NCI-H446 treated with DMSO at 0.1 percent for 48 hours (cell line): Measurements from ENCODE around the gene WDR7.
A peak's percentile ranks its signal among the peaks of the same experiment; 100 is the strongest.
"Not testable (repeated sequence)": the region's sequence is repeated elsewhere in the genome, so short reads cannot be mapped to it uniquely, and the experiment has no call there.

Experiments used
- DNase-seq: peaks from one replicate; lab custom pipeline; 2025; lab: John Stamatoyannopoulos, UW

Gene WDR7

DNA sequence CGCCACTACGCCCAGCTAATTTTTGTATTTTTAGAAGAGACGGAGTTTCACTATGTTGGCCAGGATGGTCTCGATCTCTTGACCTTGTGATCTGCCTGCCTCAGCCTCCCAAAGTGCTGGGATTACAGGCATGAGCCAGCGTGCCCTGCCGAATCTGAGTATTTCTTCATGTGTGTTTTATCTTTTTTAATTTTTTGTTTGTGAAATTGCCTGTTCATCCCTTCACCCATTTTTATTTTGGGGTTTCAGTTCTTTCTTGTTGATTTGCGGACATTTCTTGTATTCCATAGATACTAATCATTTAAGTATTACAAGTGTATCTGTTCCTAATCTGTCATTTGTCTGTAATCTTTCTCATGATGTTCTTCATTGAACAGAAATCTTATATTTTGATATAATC lies 3.1 kb downstream of the WDR7 start:
- not testable (repeated sequence) for DNase-seq

DNA sequence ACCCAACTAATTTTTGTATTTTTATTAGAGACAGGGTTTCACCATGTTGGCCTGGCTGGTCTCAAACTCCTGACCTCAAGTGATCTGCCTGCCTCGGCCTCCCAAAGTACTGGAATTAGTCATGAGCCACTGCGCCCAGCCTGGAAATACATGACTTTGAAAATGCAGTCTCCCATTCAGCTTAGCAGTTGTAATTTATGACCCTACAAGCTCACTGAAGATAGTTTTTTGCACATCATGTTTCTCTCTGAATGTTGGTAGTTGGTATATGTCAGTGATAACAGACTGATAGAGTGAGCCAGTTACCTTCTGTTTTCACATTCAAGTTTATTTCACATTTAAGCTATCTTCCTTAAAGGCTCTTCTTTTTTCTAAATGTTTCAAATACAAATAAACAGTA lies 7.1 kb downstream of the WDR7 start:
- no peak for DNase-seq

DNA sequence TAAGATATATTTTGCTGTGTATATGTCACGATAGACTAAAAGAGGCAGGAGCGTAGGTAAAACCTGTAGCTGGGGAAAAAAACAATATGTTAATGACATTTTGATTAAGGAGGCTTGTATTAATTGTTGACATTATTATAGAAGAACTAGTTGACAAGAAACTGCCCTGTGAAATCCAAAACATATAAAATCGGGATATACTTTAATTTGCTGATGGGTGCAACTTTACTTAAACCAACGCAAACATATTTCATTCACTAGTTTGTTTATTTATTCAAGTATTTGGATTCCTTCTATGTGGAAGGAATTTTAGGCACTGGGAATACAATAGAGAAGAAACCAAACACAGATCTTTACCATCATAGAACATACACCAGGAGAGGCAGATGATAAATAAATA lies 8.0 kb downstream of the WDR7 start:
- DNase-seq = no peak

DNA sequence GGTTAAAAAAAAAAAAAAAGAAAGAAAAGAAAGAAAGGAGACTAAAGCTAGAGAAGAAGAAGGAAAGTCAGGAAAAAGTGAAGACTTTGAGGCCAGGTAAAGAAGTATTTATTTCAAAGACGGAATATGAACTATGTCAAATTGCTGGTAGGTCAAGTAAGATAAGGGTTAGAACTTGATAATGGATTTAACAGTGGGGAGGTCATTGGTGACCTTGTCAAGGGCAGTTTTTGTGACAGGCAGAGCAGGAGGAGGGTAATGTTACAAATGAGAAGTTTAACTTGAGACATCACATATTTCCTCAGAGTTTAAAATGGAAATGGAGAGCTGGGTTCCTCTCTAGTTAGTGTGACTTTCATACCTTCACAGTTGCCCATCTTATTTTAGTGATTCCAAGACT lies 9.5 kb downstream of the WDR7 start:
- DNase-seq = no peak

- no peak for DNase-seq
Observed at GRCh38 chr18:56661360-56662062, 10.4 kb downstream of the WDR7 start.

- no peak for DNase-seq
Observed at GRCh38 chr18:56662063-56662408, 10.9 kb downstream of the WDR7 start.

DNA sequence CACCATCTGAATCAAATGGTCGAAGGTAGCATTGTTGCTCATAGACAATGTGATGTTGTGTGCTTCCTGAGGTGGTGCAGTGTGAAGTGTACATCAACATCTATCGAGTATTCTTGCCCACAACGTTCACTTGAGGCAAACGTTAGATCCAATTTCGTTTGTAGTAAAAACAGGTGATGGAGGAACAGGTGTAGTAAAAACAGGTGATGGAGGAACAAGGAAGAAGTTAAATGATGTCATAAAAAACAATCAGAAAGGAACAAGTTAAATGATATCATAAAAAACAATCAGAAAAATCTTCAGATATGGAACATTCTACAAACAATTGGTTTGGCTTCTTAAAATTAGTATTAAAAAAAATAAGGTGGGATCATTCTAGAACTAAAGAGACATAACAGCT lies 11.3 kb downstream of the WDR7 start:
- no peak for DNase-seq

- no peak for DNase-seq
Observed at GRCh38 chr18:56662902-56663301, 11.7 kb downstream of the WDR7 start.

- no peak for DNase-seq
Observed at GRCh38 chr18:56672391-56672790, 21.2 kb downstream of the WDR7 start.

- no peak for DNase-seq
Observed at GRCh38 chr18:56672981-56673380, 21.8 kb downstream of the WDR7 start.

- DNase-seq = no peak
Observed at GRCh38 chr18:56676639-56677038, 25.5 kb downstream of the WDR7 start.

DNA sequence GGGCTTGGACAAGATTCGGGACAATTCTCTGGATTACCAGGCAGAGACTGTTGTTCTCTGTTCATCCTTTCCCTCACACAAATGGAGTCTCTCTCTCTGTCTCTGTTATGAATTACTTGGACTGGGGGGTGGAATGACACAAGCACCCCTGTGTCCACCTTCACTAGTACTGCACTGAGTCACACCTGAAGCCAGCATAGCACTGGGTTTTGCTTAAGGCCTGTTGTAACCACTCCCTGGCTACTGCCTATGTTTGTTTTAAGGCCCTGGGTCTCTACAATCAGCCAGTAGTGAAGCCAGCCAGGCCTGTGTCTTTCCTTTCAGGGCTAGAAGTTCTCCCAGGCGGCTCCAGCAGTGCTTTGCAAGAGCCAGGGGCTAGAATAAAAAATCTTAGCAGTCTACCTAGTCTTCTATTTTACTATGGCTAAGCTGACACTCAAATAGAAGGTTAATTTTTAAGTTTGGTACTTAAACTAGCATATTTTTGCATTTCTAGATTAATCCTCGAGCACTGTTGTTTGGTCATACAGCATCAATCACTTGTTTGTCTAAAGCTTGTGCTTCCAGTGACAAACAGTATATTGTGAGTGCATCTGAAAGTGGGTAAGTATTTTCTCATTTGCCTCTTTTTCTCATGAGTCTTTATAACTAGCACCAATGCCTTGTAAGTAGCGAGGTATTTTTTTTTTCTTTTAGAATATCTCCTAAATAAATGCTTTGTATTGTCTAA lies 27.8 kb downstream of the WDR7 start:
- no peak for DNase-seq

DNA sequence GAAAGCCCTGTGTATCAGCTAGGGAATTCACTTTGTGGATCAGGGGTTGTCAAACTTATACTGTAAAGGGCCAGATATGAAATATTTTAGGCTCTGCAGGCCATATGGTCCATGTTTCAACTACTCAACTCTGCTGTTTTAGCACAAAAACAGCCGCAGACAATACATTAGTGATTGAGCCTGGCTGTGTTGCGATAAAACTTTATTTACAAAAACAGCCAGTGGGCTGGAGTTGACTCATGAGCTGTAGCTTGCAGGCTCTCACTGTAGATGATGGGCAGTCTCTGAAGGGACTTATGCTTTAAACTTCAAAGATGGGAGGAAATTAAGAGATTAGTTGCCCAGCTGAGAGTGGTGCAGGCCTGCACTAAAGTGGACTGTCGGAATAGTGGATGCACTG lies 33.1 kb downstream of the WDR7 start:
- DNase-seq = no peak

DNA sequence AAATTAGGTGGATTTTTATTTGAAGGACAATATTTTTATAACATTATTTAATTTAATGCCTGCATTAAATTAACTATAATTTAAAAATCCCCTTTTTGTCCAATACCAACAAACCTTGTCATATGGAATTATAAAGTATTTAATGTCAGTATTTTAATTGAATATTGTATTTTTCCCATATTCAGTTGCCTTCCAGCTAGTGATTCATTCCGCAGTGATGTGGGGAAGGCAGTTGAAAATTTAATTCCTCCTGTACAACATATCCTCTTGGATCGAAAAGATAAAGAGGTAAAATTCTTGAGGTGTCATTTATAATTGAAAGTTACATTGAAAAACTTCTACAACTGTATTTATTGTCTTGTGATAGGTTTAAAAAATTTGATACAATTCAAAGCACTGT lies 40.4 kb downstream of the WDR7 start:
- DNase-seq = no peak

DNA sequence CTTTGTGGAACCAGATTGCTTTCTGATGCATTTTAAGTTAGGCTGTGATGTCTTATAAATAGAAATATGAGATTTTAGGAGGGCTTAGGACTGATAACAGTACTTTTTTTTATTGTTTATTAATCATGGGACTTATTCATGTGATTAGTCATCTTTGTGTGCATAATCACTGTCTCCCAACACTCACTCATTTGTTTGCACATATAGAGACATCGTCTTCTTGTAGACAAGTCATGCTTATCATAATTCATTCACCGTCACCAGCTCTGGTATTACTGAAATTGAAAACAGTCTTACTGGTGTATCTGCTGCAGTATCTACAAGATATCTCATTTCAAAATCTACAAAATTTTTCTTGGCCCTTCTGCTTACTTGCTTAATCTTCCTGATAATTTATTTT lies 45.8 kb downstream of the WDR7 start:
- DNase-seq = no peak

DNA sequence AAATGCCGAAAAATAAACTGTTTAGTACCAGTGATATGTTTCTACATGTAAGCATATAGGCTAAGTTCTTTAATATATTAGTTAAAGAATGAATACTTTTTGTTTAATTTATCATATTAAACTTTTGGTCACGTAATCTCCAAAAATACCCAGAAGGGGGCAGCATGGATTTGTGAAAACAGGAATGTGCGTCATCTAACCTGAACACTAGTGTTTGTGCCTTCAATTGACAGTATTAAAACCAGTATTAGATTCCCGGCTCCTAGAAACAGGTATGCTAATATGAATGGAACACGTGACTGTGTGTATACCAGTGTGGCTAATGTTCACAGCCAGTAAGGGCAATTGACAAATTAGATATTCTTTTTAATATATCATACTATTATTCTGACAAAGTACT lies 51.8 kb downstream of the WDR7 start:
- DNase-seq = peak; percentile 19

DNA sequence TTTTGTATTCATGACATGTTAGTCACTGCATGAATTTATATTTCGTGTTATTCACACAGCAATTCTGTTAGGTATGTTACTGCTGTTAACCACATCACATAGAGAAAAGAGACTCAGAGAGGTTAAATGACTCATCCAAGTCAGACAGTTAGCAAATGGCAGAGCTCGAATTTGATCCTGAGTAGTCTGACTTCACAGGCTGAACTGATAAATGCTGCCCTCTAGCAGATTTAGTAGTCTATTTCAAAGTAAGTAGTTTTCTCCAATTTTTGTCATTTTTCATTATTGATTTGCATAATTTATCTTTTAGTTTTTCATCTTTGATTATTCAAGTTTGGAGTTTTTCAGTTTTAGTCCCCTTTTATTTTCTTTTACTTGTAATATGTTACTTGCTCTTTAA lies 58.3 kb downstream of the WDR7 start:
- peak; percentile 47 for DNase-seq

DNA sequence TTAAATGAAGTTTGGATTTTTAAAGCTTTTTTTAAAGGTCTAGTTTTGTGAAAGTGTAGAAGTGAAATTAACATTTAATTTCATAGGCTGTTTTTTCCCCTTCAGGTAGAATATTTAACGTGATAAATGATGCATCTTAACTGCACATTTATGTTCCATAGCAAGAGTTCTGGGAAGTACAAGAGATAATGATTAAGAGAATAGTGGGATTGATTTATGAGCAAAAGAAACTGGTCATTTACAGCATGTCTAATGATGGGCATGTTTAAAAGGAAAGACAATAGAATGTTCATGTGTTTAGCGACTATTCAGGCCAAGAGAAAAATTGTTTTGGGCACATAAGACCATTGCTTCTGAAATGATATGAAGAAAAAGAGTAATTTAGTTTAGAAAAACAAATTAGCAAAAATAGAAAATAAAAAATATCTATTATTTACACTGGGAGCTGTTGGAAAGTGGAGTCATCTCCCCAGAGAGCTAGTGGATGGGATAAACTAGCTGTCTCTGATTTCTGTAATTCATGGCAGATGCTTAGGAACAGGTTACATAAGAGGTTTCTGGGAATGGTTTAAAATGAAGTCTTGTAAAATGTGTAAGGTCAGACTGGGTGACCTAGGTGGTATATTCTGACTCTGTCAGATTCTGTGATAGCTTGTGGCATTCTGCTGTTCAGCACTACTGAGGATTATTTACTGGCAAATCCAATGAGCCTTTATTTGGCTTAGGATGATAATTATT lies 60.7 kb downstream of the WDR7 start:
- DNase-seq = no peak

- no peak for DNase-seq
Observed at GRCh38 chr18:56712761-56713160, 61.6 kb downstream of the WDR7 start.

DNA sequence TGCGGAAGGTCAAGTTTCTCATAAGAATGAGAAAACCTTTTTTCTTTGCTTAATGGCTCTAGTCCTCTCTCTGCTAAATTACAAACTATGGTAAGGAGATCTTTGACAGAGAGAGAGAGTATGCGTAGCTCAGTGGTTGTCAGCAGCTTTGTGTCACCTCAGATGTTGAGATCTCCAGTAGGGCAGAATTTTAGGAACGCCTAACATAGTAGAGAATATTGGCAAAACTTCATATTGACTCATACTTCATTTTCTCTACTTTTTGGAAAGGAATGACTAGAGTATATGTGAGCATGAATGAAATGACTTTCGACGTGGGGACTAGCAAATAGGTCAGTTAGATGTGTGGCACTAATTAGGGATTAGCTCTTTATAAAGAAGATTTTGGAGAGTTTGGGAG lies 64.0 kb downstream of the WDR7 start:
- DNase-seq = no peak

DNA sequence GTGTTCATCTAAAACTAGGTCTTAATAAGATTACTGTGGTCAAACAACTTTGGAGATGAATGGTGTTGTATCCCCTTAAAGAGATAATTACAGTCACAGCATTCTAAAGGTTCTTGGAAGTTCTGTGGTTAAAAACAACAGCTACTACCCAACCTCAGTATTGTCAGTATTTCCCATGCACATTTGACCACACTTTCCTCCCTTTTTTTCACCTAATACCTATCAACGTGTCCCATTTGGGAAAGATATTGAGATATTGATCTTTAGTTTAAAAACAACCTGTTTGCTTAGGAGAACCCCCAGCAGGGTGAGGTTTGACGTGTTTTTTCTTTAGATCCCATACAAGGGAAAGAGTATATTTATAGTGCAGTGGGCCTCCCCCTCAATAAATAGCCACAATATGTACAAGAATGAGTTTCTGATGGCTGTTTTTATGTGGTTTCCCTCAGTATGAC lies 65.6 kb downstream of the WDR7 start:
- no peak for DNase-seq

- DNase-seq = no peak
Observed at GRCh38 chr18:56721031-56721430, 69.9 kb downstream of the WDR7 start.

DNA sequence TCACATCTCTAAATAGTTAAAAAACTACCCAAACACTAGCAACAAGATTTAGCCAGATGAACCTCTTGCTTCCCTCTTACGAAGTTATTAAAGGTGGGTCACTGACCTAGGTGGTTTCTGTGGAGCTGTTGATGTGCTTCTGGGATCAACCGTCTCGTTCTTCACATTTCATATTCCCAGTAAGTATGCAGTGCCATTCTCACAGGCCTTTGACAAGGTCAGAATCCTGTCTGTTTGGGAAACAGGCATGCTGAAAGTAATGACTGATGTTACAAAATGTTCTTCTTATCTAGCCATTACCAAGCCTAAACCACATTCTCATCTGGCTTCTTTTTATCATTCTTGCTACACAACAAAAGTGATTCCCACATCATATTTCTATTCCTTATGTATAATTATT lies 70.3 kb downstream of the WDR7 start:
- no peak for DNase-seq
